Nephron (organoid): ENCODE data around the gene DLX2.

Experiments
- H3K27ac Mint-ChIP-seq, 3 experiments: 2 replicates each; pipeline ENCODE4 v1.8.0; 2020; ENCODE audit warnings: mixed read lengths in 3 of 3, mild to moderate bottlenecking in 2 of 3, moderate library complexity in 1 of 3
- H3K27me3 Mint-ChIP-seq: 2 replicates; pipeline ENCODE4 v1.8.0; 2021; ENCODE audit warnings: low read depth, mild to moderate bottlenecking, moderate library complexity, mixed read lengths
- H3K36me3 Mint-ChIP-seq: 2 replicates; pipeline ENCODE4 v1.8.0; 2020; ENCODE audit warnings: low read depth, mixed read lengths
- H3K4me1 Mint-ChIP-seq: 2 replicates; pipeline ENCODE4 v1.8.0; 2020; ENCODE audit warnings: mixed read lengths
- H3K4me3 Mint-ChIP-seq, 3 experiments: 2 replicates each; pipeline ENCODE4 v1.8.0; 2020; ENCODE audit warnings: mild to moderate bottlenecking in 3 of 3, mixed read lengths in 3 of 3, moderate library complexity in 2 of 3
- H3K9me3 Mint-ChIP-seq: 2 replicates; pipeline ENCODE4 v1.8.0; 2020; ENCODE audit warnings: mixed read lengths
- TF ChIP-seq, protein P1 (sequence below), 3 experiments: fragments of 200-600 bp; sonication (generic); IDR thresholded peaks; one replicate each; pipeline ENCODE4 v1.5.0; 2021; ENCODE audit warnings: antibody characterized with exemption in 3 of 3; ENCODE audit not compliant: unreplicated experiment in 3 of 3

DLX2 gene

DNA sequence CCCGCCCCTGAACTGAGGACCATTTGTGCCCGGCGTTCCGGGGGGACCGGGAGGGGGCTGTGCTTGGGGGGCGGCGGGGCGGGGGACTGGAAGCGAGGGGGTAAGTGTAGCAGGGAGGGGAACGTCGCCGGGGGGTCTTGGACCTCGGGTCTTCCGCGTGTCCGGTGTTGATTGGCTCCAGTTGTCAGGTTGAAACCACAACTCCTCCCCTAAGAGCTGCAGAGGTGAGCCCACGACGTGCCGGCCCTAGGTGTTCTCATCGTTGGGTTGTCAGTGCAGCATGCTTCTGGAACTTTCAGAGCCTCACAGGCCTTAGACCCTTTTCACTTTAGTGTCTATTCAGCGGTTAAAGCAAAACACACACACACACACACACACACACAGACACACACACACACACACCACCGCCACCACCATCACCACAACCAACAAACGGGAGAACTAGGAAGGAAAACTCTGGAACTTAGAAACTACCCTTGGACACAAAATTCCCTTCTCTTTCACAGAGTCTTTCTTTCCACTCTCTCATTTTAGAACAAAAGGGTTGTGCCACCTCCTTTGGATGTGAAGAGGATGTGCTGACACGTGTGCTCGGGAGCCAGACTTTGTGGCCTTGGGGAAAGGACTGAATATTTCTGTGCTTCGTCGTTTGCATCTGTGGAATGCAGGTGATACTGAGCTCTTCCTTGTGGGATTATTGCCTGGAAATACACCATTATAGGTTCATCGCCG lies 6.7 kb upstream of the DLX2 start:
- TF ChIP-seq, protein P1, sequence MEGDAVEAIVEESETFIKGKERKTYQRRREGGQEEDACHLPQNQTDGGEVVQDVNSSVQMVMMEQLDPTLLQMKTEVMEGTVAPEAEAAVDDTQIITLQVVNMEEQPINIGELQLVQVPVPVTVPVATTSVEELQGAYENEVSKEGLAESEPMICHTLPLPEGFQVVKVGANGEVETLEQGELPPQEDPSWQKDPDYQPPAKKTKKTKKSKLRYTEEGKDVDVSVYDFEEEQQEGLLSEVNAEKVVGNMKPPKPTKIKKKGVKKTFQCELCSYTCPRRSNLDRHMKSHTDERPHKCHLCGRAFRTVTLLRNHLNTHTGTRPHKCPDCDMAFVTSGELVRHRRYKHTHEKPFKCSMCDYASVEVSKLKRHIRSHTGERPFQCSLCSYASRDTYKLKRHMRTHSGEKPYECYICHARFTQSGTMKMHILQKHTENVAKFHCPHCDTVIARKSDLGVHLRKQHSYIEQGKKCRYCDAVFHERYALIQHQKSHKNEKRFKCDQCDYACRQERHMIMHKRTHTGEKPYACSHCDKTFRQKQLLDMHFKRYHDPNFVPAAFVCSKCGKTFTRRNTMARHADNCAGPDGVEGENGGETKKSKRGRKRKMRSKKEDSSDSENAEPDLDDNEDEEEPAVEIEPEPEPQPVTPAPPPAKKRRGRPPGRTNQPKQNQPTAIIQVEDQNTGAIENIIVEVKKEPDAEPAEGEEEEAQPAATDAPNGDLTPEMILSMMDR (IDR thresholded peaks at IDR 0.05; ENCODE audit: unreplicated experiment in 3 of 3), result no peak
- H3K4me3 Mint-ChIP-seq, result no peak overlapping the region
- H3K27me3 Mint-ChIP-seq, result peaks cover 69% of the 10 kb centered on the region
- no peaks in the 10 kb centered on the region for H3K36me3 Mint-ChIP-seq
- peaks cover 4% of the 10 kb centered on the region for H3K4me1 Mint-ChIP-seq
- no peak overlapping the region for H3K27ac Mint-ChIP-seq
- no peaks in the 10 kb centered on the region for H3K9me3 Mint-ChIP-seq

DNA sequence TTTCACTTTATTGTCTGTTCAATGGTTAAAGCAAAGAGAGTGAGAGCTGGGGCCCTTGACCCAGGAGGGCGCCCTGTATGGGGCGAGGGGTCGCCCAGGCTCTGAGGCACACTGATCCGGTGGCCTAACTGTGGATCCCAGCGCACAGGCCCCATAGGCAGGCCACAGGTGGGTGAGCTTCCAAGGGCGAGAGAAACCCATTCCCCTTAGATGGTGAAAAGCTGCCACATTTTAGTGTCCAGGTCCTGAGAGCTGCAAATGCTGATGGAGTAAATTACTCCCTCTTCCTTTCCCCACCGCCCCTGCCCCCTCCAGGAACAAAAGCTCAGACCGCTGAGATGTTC lies 5.9 kb upstream of the DLX2 start:
- Mint-ChIP-seq H3K27ac (no peak overlapping the region), H3K27me3 (peaks cover 78% of the 10 kb centered on the region), H3K9me3 (no peaks in the 10 kb centered on the region), H3K4me3 (peak overlapping the region in 1 of 3 experiments; percentile 6), H3K36me3 (no peaks in the 10 kb centered on the region), H3K4me1 (peaks cover 9% of the 10 kb centered on the region)
- TF ChIP-seq, protein P1 (IDR thresholded peaks at IDR 0.05; ENCODE audit: unreplicated experiment in 3 of 3), result no peak

DNA sequence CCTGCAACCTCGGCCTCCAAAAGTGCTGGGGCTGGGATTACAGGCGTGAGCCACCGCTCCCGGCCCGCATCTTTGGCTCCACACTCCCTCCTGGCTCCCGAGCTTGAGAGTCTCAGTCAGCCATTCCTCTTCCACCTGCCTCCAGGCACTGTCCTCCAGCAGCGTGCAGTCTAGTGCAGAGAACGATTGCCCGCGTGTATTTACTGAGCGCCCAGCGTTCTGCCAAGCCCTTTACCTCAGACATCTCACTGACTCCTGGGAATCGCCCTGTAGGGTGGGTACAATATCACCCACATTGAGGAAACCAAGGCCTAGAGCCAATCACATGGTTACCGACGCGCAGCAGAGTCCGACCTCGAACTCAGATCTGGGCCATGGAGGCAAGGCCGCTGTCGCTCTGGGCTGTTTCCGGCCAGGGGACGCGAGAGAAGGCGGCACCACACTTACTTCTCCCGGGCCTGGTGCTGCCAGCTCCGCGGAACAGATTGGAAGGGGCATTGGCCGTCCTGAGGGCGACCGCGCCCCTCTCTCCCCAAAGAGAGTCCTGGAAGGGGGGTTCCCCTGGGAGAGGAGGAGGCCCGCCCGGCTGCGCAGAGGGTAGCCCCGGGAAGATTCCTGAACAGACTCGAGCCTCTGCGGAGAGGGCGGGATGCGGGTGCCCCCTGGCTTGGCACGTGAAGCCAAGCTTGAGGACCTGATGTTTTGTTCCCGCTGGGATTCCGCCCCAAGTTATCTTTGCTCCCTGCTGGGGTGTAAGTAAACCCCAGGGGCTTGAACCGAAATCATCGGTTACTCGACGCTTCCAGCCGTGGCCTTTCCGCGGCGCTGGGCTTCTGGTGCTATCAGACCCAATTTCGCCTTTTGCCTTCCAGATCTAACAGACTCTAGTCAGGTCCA lies 5.2 kb upstream of the DLX2 start:
- H3K4me3 Mint-ChIP-seq, result peak overlapping the region in 1 of 3 experiments; percentile 6
- no peaks in the 10 kb centered on the region for H3K36me3 Mint-ChIP-seq
- no peaks in the 10 kb centered on the region for H3K9me3 Mint-ChIP-seq
- H3K27ac Mint-ChIP-seq, result no peak overlapping the region
- H3K27me3 Mint-ChIP-seq, result peaks cover 84% of the 10 kb centered on the region
- TF ChIP-seq, protein P1 (IDR thresholded peaks at IDR 0.05; ENCODE audit: unreplicated experiment in 3 of 3), result no peak
- peaks cover 13% of the 10 kb centered on the region for H3K4me1 Mint-ChIP-seq

DNA sequence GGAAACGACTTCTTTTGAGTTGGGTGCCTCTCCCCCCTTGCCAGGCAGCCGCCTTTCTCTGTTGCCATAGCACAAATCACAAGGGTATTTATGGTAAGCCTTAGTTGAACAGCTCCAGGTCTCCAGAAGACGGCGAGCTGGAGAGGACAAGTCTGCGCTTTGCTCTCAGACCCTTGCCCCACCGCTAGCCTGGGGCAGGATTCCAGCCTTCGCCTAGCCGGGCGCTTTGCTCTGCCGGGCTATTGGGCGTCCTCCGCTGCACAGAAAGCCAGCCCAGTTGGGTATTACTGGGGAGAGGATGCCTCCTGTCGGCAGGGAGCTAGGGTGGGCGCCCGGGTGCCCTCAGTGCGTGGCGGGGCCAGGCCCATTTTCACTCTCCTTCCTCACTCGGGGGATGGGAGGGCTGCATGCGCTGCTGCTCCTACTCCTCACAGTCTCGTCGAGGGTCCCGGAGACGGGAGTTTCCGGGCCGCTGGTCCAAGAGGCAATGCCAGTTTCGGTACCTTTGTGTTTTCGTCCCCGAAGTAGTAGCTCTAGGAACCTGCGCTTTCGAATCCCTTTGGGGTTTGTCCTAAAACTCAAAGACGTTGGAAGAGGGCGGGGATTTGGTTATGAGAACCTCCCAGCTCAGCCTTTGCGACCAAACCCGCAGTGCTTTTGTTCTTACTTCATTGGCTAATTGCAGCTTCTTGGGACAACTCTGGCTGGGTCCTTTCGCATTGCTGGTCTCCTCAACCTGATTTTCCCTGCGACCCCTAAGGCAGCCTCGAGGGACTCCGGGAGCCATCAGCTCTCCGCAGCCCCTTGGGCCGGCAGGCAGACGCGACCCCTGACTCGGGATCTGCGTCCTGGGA lies 3.6 kb upstream of the DLX2 start:
- TF ChIP-seq, protein P1 (IDR thresholded peaks at IDR 0.05; ENCODE audit: unreplicated experiment in 3 of 3), result peak; percentile 11 to 37 (median 20)
- no peak overlapping the region for H3K27ac Mint-ChIP-seq
- H3K27me3 Mint-ChIP-seq, result peaks cover 92% of the 10 kb centered on the region
- H3K36me3 Mint-ChIP-seq, result no peaks in the 10 kb centered on the region
- no peaks in the 10 kb centered on the region for H3K9me3 Mint-ChIP-seq
- H3K4me1 Mint-ChIP-seq, result peaks cover 25% of the 10 kb centered on the region
- H3K4me3 Mint-ChIP-seq, result peak overlapping the region; percentile 27 to 44 (median 43)

DNA sequence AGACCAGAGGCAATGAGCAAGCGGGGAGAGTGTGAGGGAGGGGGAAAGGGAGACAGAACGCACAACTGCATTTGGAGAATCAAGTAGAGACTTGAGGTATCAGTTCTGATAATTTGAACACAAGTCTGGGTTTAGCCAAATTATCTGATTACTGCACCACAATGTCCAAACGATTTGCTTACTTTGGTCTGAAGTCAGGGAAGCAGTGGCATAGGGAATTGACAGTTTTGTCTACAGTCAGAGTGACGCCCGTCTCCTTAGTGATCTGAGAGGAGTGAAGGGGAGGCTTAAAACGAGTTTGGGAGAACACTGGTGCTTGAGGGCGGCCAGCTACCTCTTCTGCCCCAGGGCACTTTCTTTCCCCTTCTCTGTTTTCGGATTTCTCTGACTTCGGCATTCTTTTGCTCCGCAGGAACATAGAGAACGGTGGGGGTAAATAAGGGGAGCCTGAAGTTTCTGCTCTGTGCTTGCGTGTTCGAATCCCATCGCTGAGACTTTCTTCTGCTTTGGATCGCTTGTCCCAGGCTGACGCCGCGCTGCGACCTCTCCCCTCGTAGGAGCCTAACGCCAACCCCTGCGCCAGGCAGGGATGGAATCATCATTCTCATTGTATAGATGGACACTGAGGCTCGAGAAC lies 2.9 kb upstream of the DLX2 start:
- Mint-ChIP-seq H3K27ac (no peak overlapping the region), H3K4me3 (peak overlapping the region; percentile 27 to 44 (median 43)), H3K9me3 (no peaks in the 10 kb centered on the region), H3K36me3 (no peaks in the 10 kb centered on the region), H3K4me1 (peaks cover 25% of the 10 kb centered on the region), H3K27me3 (peaks cover 97% of the 10 kb centered on the region)
- TF ChIP-seq, protein P1 (IDR thresholded peaks at IDR 0.05; ENCODE audit: unreplicated experiment in 3 of 3), result no peak
